H1 (cell line): ENCODE data around the gene TFF3. TPM values are rescaled to one million over a fixed set of nuclear protein-coding genes. Genes with fewer than 3 reads are reported as not detected.

Source experiments
- CTCF ChIA-PET: fragments of 300-600 bp; sonication (Branson Sonifier 250); formaldehyde crosslinking; loops from one replicate; lab custom pipeline; 2021; ENCODE audit not compliant: partially characterized antibody; lab: Charles Lee
- POLR2A ChIA-PET: fragments of 300-600 bp; sonication (Branson Sonifier 250); formaldehyde crosslinking; loops from one replicate; lab custom pipeline; 2021; ENCODE audit warnings: inconsistent platforms; ENCODE audit not compliant: partially characterized antibody; lab: Charles Lee
- DNase-seq, 2 experiments: peaks; one replicate each; pipeline versions ENCODE4 v3.0.0 to v3.0.0-alpha.2; 2010 to 2022; ENCODE audit warnings: low spot score in 2 of 2, low read depth in 1 of 2, mixed read lengths in 1 of 2
- FAIRE-seq: peaks from 2 replicates; lab custom pipeline; 2011; peaks lifted over from hg19 to GRCh38; lab: Jason Lieb, UNC
- H2AFZ ChIP-seq: 2 replicates; pipeline ENCODE4 v1.8.1; 2012; ENCODE audit warnings: low read length, inconsistent platforms
- H2AK5ac ChIP-seq: 2 replicates; pipeline ENCODE4 v1.6.1; 2013; ENCODE audit warnings: low read depth, low read length
- H2BK120ac ChIP-seq: replicated peaks from 2 replicates; pipeline ENCODE3; 2013; ENCODE audit warnings: low read depth, low read length, inconsistent platforms
- H2BK12ac ChIP-seq: 2 replicates; pipeline ENCODE4 v1.6.1; 2013; ENCODE audit warnings: low read depth, low read length
- H2BK15ac ChIP-seq: 2 replicates; pipeline ENCODE4 v1.6.1; 2013; ENCODE audit warnings: low read length
- H2BK20ac ChIP-seq: 2 replicates; pipeline ENCODE4 v1.6.1; 2013; ENCODE audit warnings: low read length
- H2BK5ac ChIP-seq: 2 replicates; pipeline ENCODE4 v1.6.1; 2013; ENCODE audit warnings: low read depth, low read length
- H3K14ac ChIP-seq: 2 replicates; pipeline ENCODE4 v1.6.1; 2013; ENCODE audit warnings: inconsistent platforms; ENCODE audit not compliant: insufficient read length
- H3K18ac ChIP-seq: 2 replicates; pipeline ENCODE4 v1.6.1; 2013; ENCODE audit warnings: low read length; ENCODE audit errors: extremely low read depth
- H3K23ac ChIP-seq: 2 replicates; pipeline ENCODE4 v1.6.1; 2013; ENCODE audit warnings: inconsistent platforms; ENCODE audit not compliant: insufficient read length
- H3K23me2 ChIP-seq: 2 replicates; pipeline ENCODE4 v1.6.1; 2013; ENCODE audit warnings: low read depth, low read length
- H3K27ac ChIP-seq: 2 replicates; pipeline ENCODE4 v1.6.1; 2011; ENCODE audit warnings: low read depth, low read length, inconsistent platforms
- H3K27me3 ChIP-seq, 4 experiments: replicated peaks in 1 of 4; 1 replicate in 1 of 4; 2 replicates in 3 of 4; pipeline versions ENCODE4 v1.6.1 to v1.8.1; 2011 to 2013; ENCODE audit warnings: low read length in 3 of 4, mild to moderate bottlenecking in 3 of 4, inconsistent platforms in 2 of 4, mixed read lengths in 2 of 4, moderate library complexity in 1 of 4; ENCODE audit not compliant: control insufficient read depth in 3 of 4, insufficient read depth in 3 of 4; ENCODE audit errors: extremely low read depth in 1 of 4
- H3K36me3 ChIP-seq, 4 experiments: 2 replicates each; pipeline versions ENCODE4 v1.6.1 to v1.8.1; 2011 to 2013; ENCODE audit warnings: mild to moderate bottlenecking in 4 of 4, low read length in 3 of 4, moderate library complexity in 2 of 4, control low read depth in 1 of 4, inconsistent platforms in 1 of 4; ENCODE audit not compliant: insufficient read depth in 4 of 4, control insufficient read depth in 2 of 4
- H3K4ac ChIP-seq: replicated peaks from 2 replicates; pipeline ENCODE3; 2013; ENCODE audit warnings: low read length, low read depth, mixed read lengths, inconsistent platforms; ENCODE audit not compliant: insufficient read length
- H3K4me1 ChIP-seq, 4 experiments: replicated peaks in 1 of 4; 1 replicate in 1 of 4; 2 replicates in 3 of 4; pipeline versions ENCODE4 v1.6.1 to v1.8.1; 2011 to 2013; ENCODE audit warnings: low read length in 3 of 4, inconsistent platforms in 2 of 4, mixed read lengths in 1 of 4; ENCODE audit not compliant: insufficient read depth in 4 of 4, control insufficient read depth in 3 of 4
- H3K4me2 ChIP-seq, 2 experiments: 2 replicates each; pipeline versions ENCODE4 v1.6.1 to v1.8.1; 2011 to 2013; ENCODE audit warnings: low read depth in 2 of 2, low read length in 2 of 2, control low read depth in 1 of 2, inconsistent platforms in 1 of 2, mild to moderate bottlenecking in 1 of 2; ENCODE audit not compliant: insufficient read depth in 1 of 2
- H3K4me3 ChIP-seq, 4 experiments: fragments of 200-600, 300-600 bp in 1 of 4; sonication (generic), shearing (Covaris generic), sonication (Bioruptor Twin) in 1 of 4; 2 replicates each; pipeline versions ENCODE4 v1.5.1 to v1.8.1; 2011 to 2016; ENCODE audit warnings: low read length in 4 of 4, low read depth in 3 of 4, control low read depth in 2 of 4, inconsistent platforms in 2 of 4, mild to moderate bottlenecking in 2 of 4, mixed read lengths in 1 of 4, moderate library complexity in 1 of 4; ENCODE audit not compliant: insufficient read depth in 2 of 4; ENCODE audit errors: extremely low read depth in 1 of 4
- H3K56ac ChIP-seq: replicated peaks from 2 replicates; pipeline ENCODE3; 2013; ENCODE audit warnings: low read depth, mild to moderate bottlenecking, mixed read lengths, low read length, inconsistent platforms; ENCODE audit not compliant: insufficient read length
- H3K79me1 ChIP-seq: 2 replicates; pipeline ENCODE4 v1.6.1; 2013; ENCODE audit warnings: low read depth, low read length, control low read depth
- H3K79me2 ChIP-seq, 2 experiments: 2 replicates each; pipeline versions ENCODE4 v1.6.1 to v1.8.1; 2012 to 2013; ENCODE audit warnings: low read length in 2 of 2, mild to moderate bottlenecking in 2 of 2, inconsistent platforms in 1 of 2; ENCODE audit not compliant: insufficient read depth in 2 of 2, control insufficient read depth in 1 of 2
- H3K9ac ChIP-seq, 4 experiments: replicated peaks in 1 of 4; 1 replicate in 1 of 4; 2 replicates in 3 of 4; pipeline versions ENCODE4 v1.6.1 to v1.8.1; 2011 to 2013; ENCODE audit warnings: low read depth in 3 of 4, low read length in 3 of 4, control low read depth in 2 of 4, mild to moderate bottlenecking in 2 of 4, moderate library complexity in 2 of 4, inconsistent platforms in 1 of 4; ENCODE audit errors: extremely low read depth in 1 of 4
- H3K9me3 ChIP-seq, 2 experiments: 2 replicates each; pipeline versions ENCODE4 v1.6.1 to v1.8.1; 2012 to 2013; ENCODE audit warnings: mild to moderate bottlenecking in 2 of 2, moderate library complexity in 2 of 2, control low read depth in 1 of 2, inconsistent platforms in 1 of 2, low read depth in 1 of 2, low read length in 1 of 2, mixed read lengths in 1 of 2; ENCODE audit not compliant: insufficient read depth in 2 of 2
- H4K20me1 ChIP-seq, 2 experiments: replicated peaks in 1 of 2; 2 replicates each; pipeline versions ENCODE3 to v1.8.1; 2011 to 2013; ENCODE audit warnings: inconsistent platforms in 2 of 2, low read length in 2 of 2, mild to moderate bottlenecking in 1 of 2; ENCODE audit not compliant: insufficient read depth in 2 of 2, control insufficient read depth in 1 of 2
- H4K5ac ChIP-seq: 2 replicates; pipeline ENCODE4 v1.6.1; 2013; ENCODE audit warnings: low read length, low read depth, mixed read lengths, inconsistent platforms; ENCODE audit not compliant: insufficient read length
- H4K8ac ChIP-seq: 2 replicates; pipeline ENCODE4 v1.8.0; 2013; ENCODE audit warnings: mild to moderate bottlenecking, moderate library complexity, low read length, inconsistent platforms; ENCODE audit not compliant: insufficient read depth; ENCODE audit errors: extremely low read depth
- H4K91ac ChIP-seq: replicated peaks from 2 replicates; pipeline ENCODE3; 2013; ENCODE audit warnings: low read length, mixed read lengths, inconsistent platforms; ENCODE audit not compliant: insufficient read length
- WGBS, 2 experiments: shearing (Covaris generic) in 1 of 2; methylation state at CpG; one replicate each; pipeline versions ENCODE4 v1.1.6 to v1.1.7; 2013 to 2015; ENCODE audit warnings: low lambda C conversion rate in 2 of 2, mixed read lengths in 2 of 2, inconsistent platforms in 1 of 2, low coverage in 1 of 2, missing lambda C conversion rate in 1 of 2; ENCODE audit not compliant: insufficient replicate concordance in 2 of 2, insufficient coverage in 1 of 2, insufficient read length in 1 of 2; ENCODE audit errors: extremely low coverage in 1 of 2, missing lambda C conversion rate in 1 of 2; 5-methylcytosine and 5-hydroxymethylcytosine counted together
- polyA plus RNA-seq, 7 experiments: library from polyadenylated mRNA; depleted of rRNA in 3 of 7; stranded (reverse) in 5 of 7; unstranded in 2 of 7; fragments of >200 nt in 5 of 7; fragments of 200-250 nt in 2 of 7; gene quantifications; 1 replicate in 5 of 7; 2 replicates in 1 of 7; 4 replicates in 1 of 7; pipeline versions ENCODE4 v1.2.1 to v1.2.3, GENCODE V29; 2011 to 2013; ENCODE audit warnings: missing spikeins in 2 of 7, mixed read lengths in 2 of 7
- total RNA-seq: library from RNA; stranded (reverse); fragmentation: NEBNext Ultra II Directional; extraction: Animal tissue kit (Norgen Biotek cat#: 25700); gene quantifications from 2 replicates; pipeline ENCODE4 v1.2.1, GENCODE V29; 2021

TFF3 gene
- total and polyA plus RNA-seq, 2 of the 8 experiments (the other 6 are each of a cell fraction or from before 2014, with no cell fraction given) = 1.7 to 6.7 TPM

GRCh38 chr21:42311816-42312625, 3.2 kb downstream of the TFF3 start:
- Histone ChIP-seq H2AFZ (no peak overlapping the region), H2BK15ac (no peak overlapping the region), H4K20me1 (no peaks in the 10 kb centered on the region), H3K14ac (no peak overlapping the region), H3K4me1 (peaks cover 4 to 20% (median 13%) of the 10 kb centered on the region in 4 experiments), H3K18ac (no peak overlapping the region), H3K36me3 (no peaks in the 10 kb centered on the region), H4K91ac (peak overlapping the region; percentile 25), H2BK5ac (no peak overlapping the region; the same call in 1 of the 2 replicates), H2AK5ac (no peak overlapping the region), H3K27ac (no peak overlapping the region), H3K23ac (no peak overlapping the region), H3K9ac (no peak overlapping the region), H3K9me3 (no peaks in the 10 kb centered on the region), H3K4ac (no peak overlapping the region), H2BK12ac (no peak overlapping the region), H3K4me3 (no peak overlapping the region), H3K4me2 (no peak overlapping the region), H4K8ac (peak overlapping the region; percentile 72; the same call in 1 of the 2 replicates), H2BK120ac (no peak overlapping the region), H3K79me2 (no peaks in the 10 kb centered on the region), H3K23me2 (no peaks in the 10 kb centered on the region; the same call in 1 of the 2 replicates), H2BK20ac (no peak overlapping the region; the same call in 1 of the 2 replicates), H3K56ac (no peak overlapping the region), H4K5ac (no peak overlapping the region), H3K79me1 (no peaks in the 10 kb centered on the region), H3K27me3 (peaks cover 0 to 7% (median 3%) of the 10 kb centered on the region in 4 experiments; a peak in 2 of 7 replicates)
- ChIA-PET CTCF (interaction anchor here (0.9 to 14.3 kb wide), 11 partner anchors 11 to 127 kb away, joined by 3 to 137 read pairs (median 10); no protein-coding TSS in a partner anchor), POLR2A (no interaction called here)
- FAIRE-seq (no peak), DNase-seq (peak in 1 of 2 experiments; percentile 42)
- 87% methylated on average over 18 of the region's 21 CpGs; no CpG with 5 or more reads in 1 of the 2 experiments for whole genome bisulfite sequencing, 2 experiments
